NCI-H2227 treated with DMSO at 0.1 percent for 48 hours (cell line): Measurements from ENCODE around the gene AKIRIN2.
"Not testable (repeated sequence)": the region's sequence is repeated elsewhere in the genome, so short reads cannot be mapped to it uniquely, and the experiment has no call there.

Source experiments
- DNase-seq: peaks from one replicate; lab custom pipeline; 2025; lab: John Stamatoyannopoulos, UW

The AKIRIN2 gene

GRCh38 chr6:87718662-87719433, 16.8 kb upstream of the AKIRIN2 start:
- DNase-seq: no peak

GRCh38 chr6:87716928-87717614, 15.0 kb upstream of the AKIRIN2 start:
- no peak for DNase-seq

- DNase-seq: no peak
Observed at GRCh38 chr6:87714093-87714842, 12.2 kb upstream of the AKIRIN2 start.

GRCh38 chr6:87712713-87713112, 10.7 kb upstream of the AKIRIN2 start:
- DNase-seq: not testable (repeated sequence)

- no peak for DNase-seq
Observed at GRCh38 chr6:87710090-87710489, 8.1 kb upstream of the AKIRIN2 start.

- not testable (repeated sequence) for DNase-seq
Observed at GRCh38 chr6:87708581-87709427, 6.8 kb upstream of the AKIRIN2 start.

GRCh38 chr6:87706187-87706966, 4.3 kb upstream of the AKIRIN2 start:
- DNase-seq: no peak

GRCh38 chr6:87705070-87705691, 3.1 kb upstream of the AKIRIN2 start:
- DNase-seq: no peak

GRCh38 chr6:87703039-87703438, 1.0 kb upstream of the AKIRIN2 start:
- not testable (repeated sequence) for DNase-seq

- no peak for DNase-seq
Observed at GRCh38 chr6:87702589-87702945, 534 bp upstream of the AKIRIN2 start.

GRCh38 chr6:87701344-87701675, 723 bp downstream of the AKIRIN2 start:
- DNase-seq: no peak

GRCh38 chr6:87700397-87701343, 1.4 kb downstream of the AKIRIN2 start:
- DNase-seq: no peak

GRCh38 chr6:87699576-87699975, 2.5 kb downstream of the AKIRIN2 start:
- no peak for DNase-seq

- no peak for DNase-seq
Observed at GRCh38 chr6:87698547-87699006, 3.5 kb downstream of the AKIRIN2 start.

GRCh38 chr6:87697581-87698546, 4.2 kb downstream of the AKIRIN2 start:
- peak; percentile 43 for DNase-seq

- DNase-seq: not testable (repeated sequence)
Observed at GRCh38 chr6:87696817-87697216, 5.2 kb downstream of the AKIRIN2 start.

GRCh38 chr6:87692086-87692485, 9.9 kb downstream of the AKIRIN2 start:
- no peak for DNase-seq

GRCh38 chr6:87690441-87690840, 11.6 kb downstream of the AKIRIN2 start:
- DNase-seq: no peak
